HCT116 (cell line): ENCODE measurements around the gene PTPRA. TPM values are rescaled to one million over a fixed set of nuclear protein-coding genes. Genes with fewer than 3 reads are reported as not detected.
"Not testable (repeated sequence)": the region's sequence is repeated elsewhere in the genome, so short reads cannot be mapped to it uniquely, and the experiment has no call there.

Source experiments
- ATAC-seq: fragments of 200-7000 bp; cut with Tn5 transposase; 2 replicates; pipeline ENCODE4 v1.9.1; 2020; ENCODE audit warnings: mild to moderate bottlenecking, moderate library complexity
- BruUV-seq: library from RNA; stranded (reverse); fragments of 400-500 nt; replicated peaks from 2 replicates; lab custom pipeline; 2021; lab: Mats Ljungman, UMichigan
- CTCF ChIA-PET: fragments of 300-600 bp; sonication (Branson Sonifier 250); formaldehyde crosslinking; loops from one replicate; lab custom pipeline; 2021; ENCODE audit warnings: antibody characterized with exemption; lab: Charles Lee
- POLR2A ChIA-PET: fragments of 300-600, 350-600 bp; sonication (Branson Sonifier 250); formaldehyde crosslinking; loops from one replicate; lab custom pipeline; 2021; ENCODE audit warnings: antibody characterized with exemption; lab: Charles Lee
- RAD21 ChIA-PET, 2 experiments: fragments of 300-600 bp; sonication (Branson Sonifier 250); formaldehyde crosslinking; loops; one replicate each; lab custom pipeline; 2023; ENCODE audit warnings: low total read pairs in 2 of 2; ENCODE audit not compliant: uncharacterized antibody in 2 of 2, unreplicated experiment in 2 of 2, low non-redundant PET in 1 of 2; lab: Charles Lee
- DNase-seq: peaks from one replicate; pipeline ENCODE4 v3.0.0-alpha.2; 2010; ENCODE audit warnings: low read depth, low spot score
- H2AFZ ChIP-seq: fragments of 200-600 bp; shearing (Covaris generic), sonication (generic); 2 replicates; pipeline ENCODE4 v1.6.1; 2017; ENCODE audit warnings: low read depth, mixed run types, mixed read lengths, antibody characterized with exemption, low read length; ENCODE audit not compliant: poor library complexity, severe bottlenecking
- H3K27ac ChIP-seq: 2 replicates; pipeline ENCODE4 v1.5.1; 2012; ENCODE audit warnings: low read depth, low read length
- H3K27me3 ChIP-seq: fragments of 200-600 bp; sonication (generic); 2 replicates; pipeline ENCODE4 v1.6.1; 2016; ENCODE audit warnings: mixed run types, low read length, mixed read lengths; ENCODE audit not compliant: insufficient read depth
- H3K36me3 ChIP-seq, 2 experiments: fragments of 200-500 bp in 1 of 2; fragments of 200-600 bp in 1 of 2; sonication (Bioruptor generic) in 1 of 2; sonication (generic) in 1 of 2; 2 replicates each; pipeline versions ENCODE4 v1.5.1 to v1.6.1; 2014 to 2016; ENCODE audit warnings: low read length in 2 of 2, inconsistent platforms in 1 of 2, mixed read lengths in 1 of 2, mixed run types in 1 of 2; ENCODE audit not compliant: insufficient read depth in 2 of 2, control insufficient read depth in 1 of 2
- H3K4me1 ChIP-seq, 2 experiments: fragments of 200-600 bp in 1 of 2; sonication (generic) in 1 of 2; 2 replicates each; pipeline versions ENCODE4 v1.5.1 to v1.6.1; 2012 to 2017; ENCODE audit warnings: low read length in 2 of 2, inconsistent platforms in 1 of 2, mild to moderate bottlenecking in 1 of 2, mixed read lengths in 1 of 2, mixed run types in 1 of 2, moderate library complexity in 1 of 2; ENCODE audit not compliant: insufficient read depth in 2 of 2, control insufficient read depth in 1 of 2
- H3K4me2 ChIP-seq: fragments of 200-600 bp; sonication (generic); 2 replicates; pipeline ENCODE4 v1.6.1; 2017; ENCODE audit warnings: mixed run types, low read length, mixed read lengths
- H3K4me3 ChIP-seq, 2 experiments: fragments of 200-600 bp in 1 of 2; sonication (generic) in 1 of 2; replicated peaks in 1 of 2; 2 replicates each; pipeline ENCODE4 v1.5.1; 2011 to 2016; ENCODE audit warnings: low read length in 2 of 2, control low read depth in 1 of 2, low read depth in 1 of 2, mild to moderate bottlenecking in 1 of 2, mixed read lengths in 1 of 2, mixed run types in 1 of 2
- H3K79me2 ChIP-seq: fragments of 200-600 bp; sonication (generic); 2 replicates; pipeline ENCODE4 v1.6.1; 2017; ENCODE audit warnings: mild to moderate bottlenecking, mixed run types, low read length, moderate library complexity, mixed read lengths; ENCODE audit not compliant: insufficient read depth
- H3K9ac ChIP-seq: fragments of 200-600 bp; sonication (generic); 2 replicates; pipeline ENCODE4 v1.6.1; 2016; ENCODE audit warnings: low read length, mixed read lengths
- H3K9me2 ChIP-seq: fragments of 200-600 bp; sonication (generic), shearing (Covaris generic); 2 replicates; pipeline ENCODE4 v1.6.1; 2017; ENCODE audit warnings: mixed run types, mild to moderate bottlenecking, moderate library complexity; ENCODE audit not compliant: insufficient read depth
- H3K9me3 ChIP-seq, 2 experiments: fragments of 200-500 bp in 1 of 2; fragments of 200-600 bp in 1 of 2; sonication (Bioruptor generic) in 1 of 2; sonication (generic) in 1 of 2; 2 replicates each; pipeline ENCODE4 v1.6.1; 2014 to 2017; ENCODE audit warnings: low read length in 2 of 2, mixed read lengths in 2 of 2, inconsistent platforms in 1 of 2, low read depth in 1 of 2, mild to moderate bottlenecking in 1 of 2, mixed run types in 1 of 2, moderate library complexity in 1 of 2; ENCODE audit not compliant: control insufficient read depth in 1 of 2, insufficient read depth in 1 of 2
- H4K20me1 ChIP-seq: fragments of 200-600 bp; sonication (generic), shearing (Covaris generic); 2 replicates; pipeline ENCODE4 v1.6.1; 2017; ENCODE audit warnings: mixed run types, mild to moderate bottlenecking, moderate library complexity; ENCODE audit not compliant: insufficient read depth
- EGR1 ChIP-seq: IDR thresholded peaks from 2 replicates; pipeline ENCODE4 v1.6.1; 2012; ENCODE audit warnings: low read depth
- SIN3A ChIP-seq: IDR thresholded peaks from 2 replicates; pipeline ENCODE4 v1.6.1; 2012; ENCODE audit warnings: low read depth
- SRF ChIP-seq: IDR thresholded peaks from 2 replicates; pipeline ENCODE4 v1.6.1; 2012; ENCODE audit warnings: low read depth
- intact Hi-C: fragments of 100-400 bp; cut with micrococcal nuclease; formaldehyde crosslinking; loops from 2 replicates; pipeline ENCODE4 v1.10.0; 2022
- total RNA-seq: library from RNA; stranded (reverse); gene quantifications from one replicate; pipeline ENCODE4 v1.2.1, GENCODE V29; 2021; ENCODE audit not compliant: unreplicated experiment
- TF ChIP-seq, protein P1 (sequence below): IDR thresholded peaks from 2 replicates; pipeline ENCODE4 v1.6.1; 2012

The PTPRA gene
- total RNA-seq, 1 experiment from 2014 or later = 44.6 TPM

DNA sequence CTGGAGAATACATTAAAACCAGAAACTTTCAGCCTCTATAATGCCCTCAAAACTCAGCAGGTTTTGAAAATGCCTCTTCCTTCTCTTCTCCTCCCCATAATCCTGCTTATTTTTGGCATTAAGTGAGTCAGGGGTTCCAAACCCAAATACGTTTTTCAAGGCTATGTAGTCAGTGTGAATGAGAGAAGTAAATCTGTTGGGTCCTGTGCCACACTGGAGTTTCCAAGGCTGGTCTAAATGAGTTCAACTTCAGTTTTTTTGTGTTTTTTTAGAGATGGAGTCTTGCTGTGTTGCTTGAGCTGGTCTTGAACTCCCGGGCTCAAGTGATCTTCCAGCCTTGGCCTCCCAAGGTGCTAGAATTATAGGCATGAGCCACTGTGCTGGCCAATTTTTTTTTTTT is 20.9 kb downstream of the PTPRA start:
- H3K79me2 ChIP-seq = peaks cover 82% of the 10 kb centered on the region
- no peak overlapping the region for H3K4me2 ChIP-seq
- no peak overlapping the region for H3K4me3 ChIP-seq
- H3K4me1 ChIP-seq = peaks cover 0 to 15% of the 10 kb centered on the region in 2 experiments; a peak in 2 of 4 replicates
- TF ChIP-seq SRF = no peak
- TF ChIP-seq, protein P1, sequence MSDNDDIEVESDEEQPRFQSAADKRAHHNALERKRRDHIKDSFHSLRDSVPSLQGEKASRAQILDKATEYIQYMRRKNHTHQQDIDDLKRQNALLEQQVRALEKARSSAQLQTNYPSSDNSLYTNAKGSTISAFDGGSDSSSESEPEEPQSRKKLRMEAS = no peak
- no peak for TF ChIP-seq SIN3A
- TF ChIP-seq EGR1 = no peak
- ATAC-seq (no peak), DNase-seq (no peak)
- CTCF ChIA-PET = interaction anchor here (0.7 kb wide), 1 partner anchor 28 kb away, joined by 3 read pairs; no protein-coding TSS in a partner anchor
- RAD21 ChIA-PET = no interaction called here
- H3K9me3 ChIP-seq = no peaks in the 10 kb centered on the region; a peak in 1 of 4 replicates
- POLR2A ChIA-PET = no interaction called here
- H3K9me2 ChIP-seq = no peaks in the 10 kb centered on the region
- no peaks in the 10 kb centered on the region for H4K20me1 ChIP-seq
- no peak overlapping the region for H2AFZ ChIP-seq
- H3K36me3 ChIP-seq = no peaks in the 10 kb centered on the region
- no peak overlapping the region for H3K27ac ChIP-seq
- no TSS peak for BruUV-seq
- H3K9ac ChIP-seq = no peak overlapping the region
- intact Hi-C loops = no loop called here
- H3K27me3 ChIP-seq = no peaks in the 10 kb centered on the region

DNA sequence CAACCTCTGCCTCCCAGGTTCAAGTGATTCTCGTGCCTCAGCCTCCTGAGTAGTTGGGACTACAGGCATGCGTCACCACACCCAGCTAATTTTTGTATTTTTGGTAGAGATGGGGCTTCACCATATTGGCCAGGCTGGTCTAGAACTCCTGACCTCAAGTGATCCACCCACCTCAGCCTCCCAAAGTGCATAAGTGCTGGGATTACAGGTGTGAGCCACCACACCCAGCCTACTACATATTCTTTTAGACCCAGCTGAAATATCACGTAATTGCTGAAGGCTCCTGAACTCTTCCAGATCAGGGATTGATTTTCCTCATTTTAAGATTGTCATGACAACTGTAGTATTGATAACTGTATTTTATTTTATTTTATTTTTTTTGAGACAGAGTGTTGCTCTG is 21.9 kb downstream of the PTPRA start:
- POLR2A ChIA-PET, H3K27me3 ChIP-seq, BruUV-seq, H3K36me3 ChIP-seq, H3K4me3 ChIP-seq, H4K20me1 ChIP-seq, H3K9me3 ChIP-seq, H3K4me2 ChIP-seq, intact Hi-C loops, H2AFZ ChIP-seq, DNase-seq, H3K9me2 ChIP-seq, RAD21 ChIA-PET, H3K27ac ChIP-seq, CTCF ChIA-PET, ATAC-seq, H3K9ac ChIP-seq: not testable (repeated sequence)
- Histone ChIP-seq H3K79me2 (peaks cover 80% of the 10 kb centered on the region), H3K4me1 (peaks cover 0 to 13% of the 10 kb centered on the region in 2 experiments; a peak in 2 of 4 replicates)
